Neural cell (in vitro differentiated cells): Measurements from ENCODE around the gene RFTN1. TPM values are rescaled to one million over a fixed set of nuclear protein-coding genes. Genes with fewer than 3 reads are reported as not detected.

Source experiments
- H2AFZ ChIP-seq: fragments of 200-600, 300-800 bp; sonication (generic), shearing (Covaris generic); 2 replicates; pipeline ENCODE4 v1.6.0; 2014; ENCODE audit warnings: low read depth, mild to moderate bottlenecking, antibody characterized with exemption, low read length, moderate library complexity
- H3F3A ChIP-seq: fragments of 200-600 bp; shearing (Covaris generic); 2 replicates; pipeline ENCODE4 v1.6.1; 2016; ENCODE audit warnings: mild to moderate bottlenecking, moderate library complexity, mixed read lengths, antibody characterized with exemption, low read length; ENCODE audit not compliant: insufficient read depth, poor library complexity, severe bottlenecking
- H3K27ac ChIP-seq: fragments of 200-600, 300-800 bp; sonication (generic), shearing (Covaris generic); 2 replicates; pipeline ENCODE4 v1.5.1; 2014; ENCODE audit warnings: mild to moderate bottlenecking, low read length, moderate library complexity
- H3K27me3 ChIP-seq: fragments of 300-800, 200-600 bp; sonication (generic), shearing (Covaris generic); 2 replicates; pipeline ENCODE4 v1.6.0; 2014; ENCODE audit warnings: mild to moderate bottlenecking, low read depth, low read length, moderate library complexity; ENCODE audit not compliant: insufficient read depth
- H3K36me3 ChIP-seq: fragments of 300-800, 200-600 bp; sonication (generic), shearing (Covaris generic); 2 replicates; pipeline ENCODE4 v1.5.1; 2014; ENCODE audit warnings: mild to moderate bottlenecking, antibody characterized with exemption, low read length, moderate library complexity; ENCODE audit not compliant: insufficient read depth
- H3K4me2 ChIP-seq: fragments of 300-800, 200-600 bp; sonication (generic), shearing (Covaris generic); 2 replicates; pipeline ENCODE4 v1.6.0; 2014; ENCODE audit warnings: mild to moderate bottlenecking, low read length
- H3K4me3 ChIP-seq: fragments of 300-800, 200-600 bp; sonication (generic), shearing (Covaris generic); 2 replicates; pipeline ENCODE4 v1.5.1; 2014; ENCODE audit warnings: mild to moderate bottlenecking, low read length, moderate library complexity
- H3K79me2 ChIP-seq: fragments of 200-600 bp; shearing (Covaris generic); replicated peaks from 2 replicates; pipeline ENCODE4 v1.6.0; 2014; ENCODE audit warnings: mild to moderate bottlenecking, low read length, moderate library complexity; ENCODE audit not compliant: insufficient read depth
- H3K9ac ChIP-seq: fragments of 300-800, 200-600 bp; sonication (generic), shearing (Covaris generic); 2 replicates; pipeline ENCODE4 v1.6.1; 2016; ENCODE audit warnings: mild to moderate bottlenecking, low read length, mixed read lengths
- H3K9me2 ChIP-seq: fragments of 200-600 bp; shearing (Covaris generic); 2 replicates; pipeline ENCODE4 v1.6.1; 2016; ENCODE audit warnings: mild to moderate bottlenecking, low read length, mixed read lengths; ENCODE audit not compliant: insufficient read depth
- H3K9me3 ChIP-seq: fragments of 200-600, 300-800 bp; sonication (generic), shearing (Covaris generic); 2 replicates; pipeline ENCODE4 v1.6.1; 2016; ENCODE audit warnings: mild to moderate bottlenecking, mixed run types, low read length, moderate library complexity, mixed read lengths
- H4K20me1 ChIP-seq: fragments of 200-600 bp; shearing (Covaris generic); 2 replicates; pipeline ENCODE4 v1.6.1; 2016; ENCODE audit warnings: mild to moderate bottlenecking, mixed run types; ENCODE audit not compliant: insufficient read depth
- CTCF ChIP-seq: fragments of 450-650 bp; IDR thresholded peaks from 2 replicates; pipeline ENCODE4 v1.5.1; 2014; ENCODE audit warnings: antibody characterized with exemption, mild to moderate bottlenecking, moderate library complexity; ENCODE audit not compliant: poor library complexity, severe bottlenecking
- EP300 ChIP-seq: fragments of 450-650 bp; conservative IDR thresholded peaks from 2 replicates; pipeline ENCODE4 v1.6.1; 2014; ENCODE audit warnings: antibody characterized with exemption, mild to moderate bottlenecking, moderate library complexity; ENCODE audit not compliant: poor library complexity, severe bottlenecking
- EZH2 ChIP-seq: fragments of 200-600, 300-800 bp; shearing (Covaris generic), sonication (generic); IDR thresholded peaks from 2 replicates; pipeline ENCODE4 v1.6.1; 2014; ENCODE audit warnings: antibody characterized with exemption, low read length, borderline replicate concordance, mild to moderate bottlenecking; ENCODE audit not compliant: insufficient read depth, poor library complexity, severe bottlenecking
- MXI1 ChIP-seq: fragments of 450-650 bp; conservative IDR thresholded peaks from 2 replicates; pipeline ENCODE4 v1.6.1; 2014; ENCODE audit warnings: antibody characterized with exemption, mild to moderate bottlenecking; ENCODE audit not compliant: poor library complexity, severe bottlenecking
- POLR2AphosphoS5 ChIP-seq: IDR thresholded peaks from 2 replicates; pipeline ENCODE4 v1.6.1; 2012
- RAD21 ChIP-seq: fragments of 450-650 bp; conservative IDR thresholded peaks from 2 replicates; pipeline ENCODE4 v1.6.1; 2014; ENCODE audit warnings: antibody characterized with exemption, mild to moderate bottlenecking, moderate library complexity
- SMC3 ChIP-seq: fragments of 450-650 bp; conservative IDR thresholded peaks from 2 replicates; pipeline ENCODE4 v1.6.1; 2014; ENCODE audit warnings: antibody characterized with exemption, mild to moderate bottlenecking, moderate library complexity; ENCODE audit not compliant: poor library complexity
- TAF1 ChIP-seq: IDR thresholded peaks from 2 replicates; pipeline ENCODE4 v1.6.1; 2012; ENCODE audit warnings: low read depth
- polyA plus RNA-seq: library from polyadenylated mRNA; depleted of rRNA; stranded (reverse); fragments of >200 nt; gene quantifications from 2 replicates; pipeline ENCODE4 v1.2.3, GENCODE V29; 2014
- TF ChIP-seq, protein P1 (sequence below): IDR thresholded peaks from 2 replicates; pipeline ENCODE4 v1.6.1; 2012; ENCODE audit warnings: borderline replicate concordance

Gene RFTN1
- polyA plus RNA-seq, 1 donor from 2014 or later, result 36.8 TPM

DNA sequence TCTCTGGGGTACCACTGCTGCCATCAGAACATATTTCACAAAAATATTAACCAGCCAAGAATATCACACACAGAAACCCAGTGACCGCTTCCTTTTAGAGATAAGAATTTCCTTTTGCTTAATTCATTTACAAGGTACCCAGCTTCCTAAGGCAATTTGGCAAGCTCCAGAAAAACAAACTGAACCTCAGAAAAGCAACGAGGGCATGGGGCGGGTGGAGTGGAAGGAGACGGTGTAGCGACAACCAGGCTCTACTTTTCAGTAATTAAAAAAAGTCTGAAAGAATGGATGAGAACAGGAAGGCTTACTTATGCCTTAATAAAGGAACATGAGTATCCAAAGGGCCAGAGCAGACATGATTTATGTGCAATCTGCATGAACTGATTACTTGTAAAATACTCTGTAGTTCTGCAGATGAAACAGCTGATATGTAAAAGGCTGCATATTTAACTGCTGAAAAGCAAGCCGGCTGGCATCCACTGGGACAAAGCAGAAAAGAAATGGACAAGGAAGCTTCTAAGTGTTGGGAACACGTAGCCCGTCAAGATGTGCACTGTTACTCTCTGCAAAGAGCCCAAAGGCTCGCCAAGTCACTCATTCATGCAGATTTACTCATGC is 18.6 kb downstream of the RFTN1 start:
- Histone ChIP-seq H3F3A (no peaks in the 10 kb centered on the region), H3K9me2 (no peaks in the 10 kb centered on the region), H4K20me1 (no peaks in the 10 kb centered on the region), H3K27me3 (no peaks in the 10 kb centered on the region), H3K27ac (no peak overlapping the region), H3K36me3 (no peaks in the 10 kb centered on the region), H2AFZ (no peak overlapping the region), H3K9me3 (no peaks in the 10 kb centered on the region), H3K9ac (no peak overlapping the region), H3K79me2 (no peaks in the 10 kb centered on the region), H3K4me3 (no peak overlapping the region), H3K4me2 (no peak overlapping the region)
- TF ChIP-seq TAF1 (no peak), EP300 (no peak), MXI1 (no peak), POLR2AphosphoS5 (no peak), CTCF (no peak), SMC3 (no peak), RAD21 (no peak), EZH2 (no peak)
- TF ChIP-seq, protein P1, sequence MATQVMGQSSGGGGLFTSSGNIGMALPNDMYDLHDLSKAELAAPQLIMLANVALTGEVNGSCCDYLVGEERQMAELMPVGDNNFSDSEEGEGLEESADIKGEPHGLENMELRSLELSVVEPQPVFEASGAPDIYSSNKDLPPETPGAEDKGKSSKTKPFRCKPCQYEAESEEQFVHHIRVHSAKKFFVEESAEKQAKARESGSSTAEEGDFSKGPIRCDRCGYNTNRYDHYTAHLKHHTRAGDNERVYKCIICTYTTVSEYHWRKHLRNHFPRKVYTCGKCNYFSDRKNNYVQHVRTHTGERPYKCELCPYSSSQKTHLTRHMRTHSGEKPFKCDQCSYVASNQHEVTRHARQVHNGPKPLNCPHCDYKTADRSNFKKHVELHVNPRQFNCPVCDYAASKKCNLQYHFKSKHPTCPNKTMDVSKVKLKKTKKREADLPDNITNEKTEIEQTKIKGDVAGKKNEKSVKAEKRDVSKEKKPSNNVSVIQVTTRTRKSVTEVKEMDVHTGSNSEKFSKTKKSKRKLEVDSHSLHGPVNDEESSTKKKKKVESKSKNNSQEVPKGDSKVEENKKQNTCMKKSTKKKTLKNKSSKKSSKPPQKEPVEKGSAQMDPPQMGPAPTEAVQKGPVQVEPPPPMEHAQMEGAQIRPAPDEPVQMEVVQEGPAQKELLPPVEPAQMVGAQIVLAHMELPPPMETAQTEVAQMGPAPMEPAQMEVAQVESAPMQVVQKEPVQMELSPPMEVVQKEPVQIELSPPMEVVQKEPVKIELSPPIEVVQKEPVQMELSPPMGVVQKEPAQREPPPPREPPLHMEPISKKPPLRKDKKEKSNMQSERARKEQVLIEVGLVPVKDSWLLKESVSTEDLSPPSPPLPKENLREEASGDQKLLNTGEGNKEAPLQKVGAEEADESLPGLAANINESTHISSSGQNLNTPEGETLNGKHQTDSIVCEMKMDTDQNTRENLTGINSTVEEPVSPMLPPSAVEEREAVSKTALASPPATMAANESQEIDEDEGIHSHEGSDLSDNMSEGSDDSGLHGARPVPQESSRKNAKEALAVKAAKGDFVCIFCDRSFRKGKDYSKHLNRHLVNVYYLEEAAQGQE, result no peak

GRCh38 chr3:16494094-16494493 is 19.4 kb downstream of the RFTN1 start:
- Histone ChIP-seq H4K20me1 (no peaks in the 10 kb centered on the region), H3K4me2 (no peak overlapping the region), H3K9me2 (no peaks in the 10 kb centered on the region), H3K9ac (no peak overlapping the region), H3K9me3 (no peaks in the 10 kb centered on the region), H3K27ac (no peak overlapping the region), H3K27me3 (no peaks in the 10 kb centered on the region), H2AFZ (no peak overlapping the region), H3F3A (no peaks in the 10 kb centered on the region), H3K79me2 (no peaks in the 10 kb centered on the region), H3K36me3 (no peaks in the 10 kb centered on the region), H3K4me3 (no peak overlapping the region)
- no peak for TF ChIP-seq EP300
- TF ChIP-seq SMC3, result no peak
